GM11168 (cell line): Measurements from ENCODE around the gene GANAB.
"Not testable (repeated sequence)": the region's sequence is repeated elsewhere in the genome, so short reads cannot be mapped to it uniquely, and the experiment has no call there.

Source experiments
- in situ Hi-C: fragments of 300-500 bp; cut with MboI; formaldehyde crosslinking; loops from one replicate; pipeline ENCODE4 v1.12.0; 2022; ENCODE audit warnings: low sequenced_read_pairs; ENCODE audit not compliant: unreplicated experiment

GANAB gene

GRCh38 chr11:62603072-62603408, 43.4 kb downstream of the GANAB start:
- in situ Hi-C loops: no loop called here

GRCh38 chr11:62602141-62603071, 44.0 kb downstream of the GANAB start:
- in situ Hi-C loops: no loop called here

- in situ Hi-C loops: no loop called here
Measured at GRCh38 chr11:62601372-62602140, 44.9 kb downstream of the GANAB start, which contains the start of gene MTA2. Gene MTA2, minus strand, starts transcription at chr11:62601865. Its CDS starts 415 bp downstream, at chr11:62601450.

GRCh38 chr11:62601122-62601371, 45.4 kb downstream of the GANAB start:
- in situ Hi-C loops: no loop called here

GRCh38 chr11:62600367-62601121, 45.9 kb downstream of the GANAB start:
- in situ Hi-C loops: no loop called here

- in situ Hi-C loops: no loop called here
Measured at GRCh38 chr11:62599901-62600300, 46.5 kb downstream of the GANAB start.

- in situ Hi-C loops: no loop called here
Measured at GRCh38 chr11:62599069-62599696, 47.2 kb downstream of the GANAB start.

GRCh38 chr11:62595124-62595523, 51.3 kb downstream of the GANAB start:
- in situ Hi-C loops: no loop called here

GRCh38 chr11:62593434-62594044, 52.9 kb downstream of the GANAB start:
- in situ Hi-C loops: no loop called here

- in situ Hi-C loops: no loop called here
Measured at GRCh38 chr11:62592989-62593421, 53.4 kb downstream of the GANAB start.

- in situ Hi-C loops: no loop called here
Measured at GRCh38 chr11:62592146-62592815, 54.1 kb downstream of the GANAB start.

- in situ Hi-C loops: no loop called here
Measured at GRCh38 chr11:62591448-62592145, 54.8 kb downstream of the GANAB start, which contains the start of gene TUT1. Gene TUT1, minus strand, starts transcription at chr11:62591523. Its CDS starts 38 bp downstream, at chr11:62591485.

- in situ Hi-C loops: no loop called here
Measured at GRCh38 chr11:62588966-62589637, 57.3 kb downstream of the GANAB start.

- in situ Hi-C loops: not testable (repeated sequence)
Measured at GRCh38 chr11:62585356-62585755, 61.1 kb downstream of the GANAB start.

- in situ Hi-C loops: not testable (repeated sequence)
Measured at GRCh38 chr11:62581735-62582134, 64.7 kb downstream of the GANAB start.

GRCh38 chr11:62580959-62581715, 65.3 kb downstream of the GANAB start:
- in situ Hi-C loops: no loop called here

- in situ Hi-C loops: no loop called here
Measured at GRCh38 chr11:62579252-62579651, 67.2 kb downstream of the GANAB start.
